Measurements from ENCODE around the gene SDR42E1. TPM values are rescaled to one million over a fixed set of nuclear protein-coding genes. Genes with fewer than 3 reads are reported as not detected.

Gene SDR42E1
- total and polyA plus RNA-seq, 2 of the 4 experiments (the other 2 are of a cell fraction) = 0.44 to 0.72 TPM

GRCh38 chr16:82033006-82033405, 21.7 kb upstream of the SDR42E1 start (continued):
- TF ChIP-seq POLR2A (IDR thresholded peaks at IDR 0.05; ENCODE audit: low read depth, low read length) (no peak), MAZ (IDR thresholded peaks at IDR 0.05; ENCODE audit: borderline replicate concordance, low read depth, low read length) (no peak), BHLHE40 (IDR thresholded peaks at IDR 0.05; ENCODE audit: low read depth, low read length) (no peak), CHD1 (IDR thresholded peaks at IDR 0.05; ENCODE audit: low read depth, low read length) (no peak), CEBPB (IDR thresholded peaks at IDR 0.05; ENCODE audit: low read depth, low read length) (no peak), RAD21 (IDR thresholded peaks at IDR 0.05; ENCODE audit: low read length) (no peak), NFE2L2 (IDR thresholded peaks at IDR 0.05; ENCODE audit: low read depth, low read length) (no peak), RFX5 (IDR thresholded peaks at IDR 0.05; ENCODE audit: low read depth, low read length) (no peak)
